HG03280 (cell line): Measurements from ENCODE around the gene CRMP1.

Experiments
- ATAC-seq: cut with Tn5 transposase; IDR thresholded peaks from one replicate; pipeline ENCODE4 v1.9.1; 2021; ENCODE audit warnings: mild to moderate bottlenecking, moderate library complexity; ENCODE audit not compliant: unreplicated experiment

CRMP1 gene

DNA sequence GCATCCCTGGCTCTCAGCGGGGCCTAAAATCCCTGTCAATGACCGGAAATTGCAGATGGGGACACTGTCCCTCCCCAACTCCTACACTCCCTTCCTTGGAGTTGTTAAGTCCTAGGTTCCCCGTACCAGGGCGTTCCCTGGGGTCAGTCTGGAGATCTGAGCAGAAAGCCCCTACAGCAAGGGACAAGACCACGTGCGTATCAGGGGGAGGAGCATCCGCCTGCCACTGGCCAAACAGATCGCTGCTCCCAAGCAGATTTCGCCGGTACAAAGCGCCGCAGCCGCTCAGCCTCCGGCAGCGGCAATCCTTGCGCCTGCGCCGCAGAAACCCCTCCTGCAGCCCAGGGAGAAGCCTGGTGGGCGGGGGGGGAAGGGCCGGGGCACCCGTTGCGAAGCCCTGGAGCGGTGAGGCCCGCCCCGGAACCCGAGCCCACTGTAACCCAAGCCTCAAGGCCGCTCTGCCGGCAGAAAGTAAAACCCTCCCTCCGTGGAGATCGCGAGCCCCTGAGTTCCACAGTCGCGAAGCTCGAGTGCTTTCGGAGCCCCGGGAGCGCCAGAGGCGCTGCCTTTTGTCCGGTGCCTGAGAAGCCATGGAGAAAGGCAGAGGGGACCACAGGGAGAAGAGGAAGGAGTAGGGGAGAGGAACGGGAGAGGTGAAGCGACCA is 2.7 kb downstream of the CRMP1 start:
- ATAC-seq: no peak

DNA sequence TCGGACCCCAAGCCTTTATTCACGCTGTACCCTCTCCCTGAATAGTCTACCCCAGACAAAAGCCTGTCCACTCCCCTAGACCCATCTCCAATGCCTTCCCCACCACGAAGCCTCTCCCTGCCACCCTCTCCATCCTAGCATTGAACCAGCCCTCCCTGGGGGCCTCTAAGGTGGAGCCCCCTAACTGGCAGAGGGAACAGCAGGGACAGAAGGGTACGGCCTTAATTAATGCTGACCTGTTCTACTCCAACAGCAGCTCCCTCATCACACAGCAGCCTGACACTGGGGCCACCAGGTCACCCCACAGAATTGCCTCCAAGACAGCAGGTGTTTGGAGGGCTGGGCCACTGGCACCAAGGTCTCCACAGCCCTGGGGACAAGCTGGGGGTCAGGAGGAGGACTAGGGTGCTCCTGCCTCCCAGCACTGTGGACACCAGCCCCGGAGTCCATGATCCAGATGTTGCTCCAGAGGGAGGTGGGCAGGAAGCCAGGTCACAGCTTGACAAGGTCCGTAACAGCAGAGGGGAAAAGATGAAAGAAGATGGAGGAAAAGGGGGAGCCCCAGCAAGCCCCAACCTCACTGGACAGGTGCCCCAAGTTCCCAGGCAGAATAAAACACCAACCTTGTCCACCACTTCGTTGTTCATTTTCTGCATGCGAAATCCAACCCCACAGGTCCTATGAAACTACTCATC is 3.7 kb downstream of the CRMP1 start:
- ATAC-seq: no peak

DNA sequence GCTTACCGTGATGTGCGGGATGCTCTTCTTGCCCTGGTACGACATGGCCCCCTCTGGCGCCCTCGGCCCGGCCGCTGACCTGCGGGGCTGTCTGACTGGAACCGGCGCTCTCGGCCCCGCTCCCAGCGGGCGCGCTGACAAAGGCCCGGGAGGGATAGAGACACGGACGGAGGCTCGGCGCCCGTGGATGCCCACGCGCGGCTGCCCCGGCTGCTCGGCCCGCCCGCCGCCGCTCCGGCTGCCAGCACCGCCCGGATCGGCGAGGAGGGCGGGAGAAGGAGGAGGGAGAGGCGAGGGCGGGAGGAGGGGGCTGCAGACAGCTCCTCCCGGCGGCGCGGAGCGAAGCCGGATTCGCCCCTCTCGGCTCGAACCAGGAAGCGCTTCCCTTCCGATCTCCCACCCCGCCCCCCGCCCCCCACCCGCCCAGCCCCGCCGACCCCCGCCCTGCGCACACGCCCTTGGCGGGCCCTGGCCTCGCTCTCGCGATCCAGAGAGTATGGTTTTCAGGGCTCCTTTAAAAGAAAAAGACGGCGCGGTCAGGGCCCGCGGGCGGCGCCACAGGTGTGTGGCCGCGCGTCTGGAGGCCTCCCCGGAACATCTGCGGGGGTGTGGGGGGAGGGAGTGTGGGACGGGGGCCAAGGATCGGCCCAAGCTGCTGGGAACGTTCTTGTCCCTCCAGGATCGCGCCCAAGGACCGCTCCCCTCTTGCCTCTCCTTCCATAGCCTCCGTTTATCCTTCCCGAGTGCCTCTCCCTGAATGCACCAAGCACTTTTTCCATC is 4.5 kb downstream of the CRMP1 start:
- ATAC-seq: no peak

DNA sequence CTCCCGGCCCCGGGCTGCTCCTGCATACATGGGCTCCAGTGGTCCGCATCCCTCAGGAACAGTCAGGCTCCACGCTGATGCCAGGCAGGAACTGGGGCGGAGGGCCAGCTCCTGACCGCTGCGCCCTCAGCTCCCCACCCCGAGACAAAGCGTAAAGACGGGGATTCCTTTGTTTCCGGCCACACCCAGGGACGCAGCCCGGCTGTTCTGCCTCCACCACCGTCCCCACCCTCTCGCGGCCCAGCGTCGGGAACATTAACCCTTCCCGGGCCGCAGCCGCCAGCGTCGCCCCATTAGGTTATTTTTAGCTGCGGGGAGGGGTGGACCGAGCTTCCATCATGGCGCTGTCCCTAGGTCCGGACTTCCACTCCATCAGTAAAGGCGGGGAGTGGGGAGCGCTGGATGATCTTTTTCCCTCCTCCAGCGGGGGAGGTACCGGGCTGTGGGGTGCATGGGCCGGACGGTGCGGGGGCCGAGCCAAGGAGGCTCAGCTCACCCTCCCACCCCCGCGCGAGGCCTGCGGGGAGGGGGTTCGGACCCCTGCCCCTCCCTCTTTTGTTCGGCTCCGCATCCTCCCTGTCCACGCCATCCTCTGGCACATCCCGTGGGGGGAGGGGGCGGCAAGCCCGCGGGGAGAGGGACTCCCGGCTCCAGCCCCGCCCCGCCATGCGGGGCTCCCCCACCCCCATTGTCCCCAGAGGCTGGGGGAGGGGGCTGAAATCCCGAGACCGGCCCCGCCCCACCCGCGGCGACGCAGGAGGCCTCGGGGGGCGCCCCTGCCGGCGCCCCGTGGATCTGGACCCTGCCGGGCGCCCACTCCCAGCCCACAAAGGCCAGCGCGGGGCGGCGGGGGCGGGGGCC is 5.3 kb downstream of the CRMP1 start:
- no peak for ATAC-seq

DNA sequence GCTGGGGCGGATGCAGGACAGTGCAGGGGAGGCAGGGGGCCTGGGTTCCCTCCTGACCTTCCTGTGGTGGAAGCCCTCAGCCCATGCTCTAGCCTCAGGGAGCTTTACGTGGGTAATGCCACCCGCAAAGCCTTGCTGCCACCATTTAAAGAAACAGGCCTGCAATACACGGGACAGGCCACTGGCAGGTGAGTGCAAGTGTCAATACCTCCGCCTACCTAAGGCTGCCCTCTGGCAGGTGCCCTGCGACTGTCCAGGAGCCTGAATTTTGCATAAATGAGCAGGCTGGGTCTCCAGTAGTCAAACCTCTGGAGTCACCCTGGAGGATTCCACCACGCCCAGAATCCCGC is 5.9 kb downstream of the CRMP1 start:
- no peak for ATAC-seq

DNA sequence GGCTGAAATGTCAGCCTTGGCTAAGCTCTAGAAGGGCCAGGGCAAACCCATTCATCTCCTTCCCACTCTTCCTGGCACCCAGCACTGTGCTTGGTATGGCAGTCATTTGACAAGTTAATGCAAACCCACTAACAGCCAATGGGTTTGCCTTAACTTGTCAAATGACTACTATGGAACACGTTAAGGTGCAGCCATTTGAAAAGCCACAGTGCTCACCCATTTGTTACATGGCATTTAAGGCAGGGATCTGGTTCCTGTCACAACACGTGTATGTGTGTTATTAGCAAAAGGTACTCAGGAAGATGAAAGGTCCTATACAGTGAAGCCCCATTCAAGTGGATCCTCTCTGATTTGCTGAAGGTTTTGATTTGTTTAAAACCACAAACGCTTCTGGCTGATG is 7.2 kb downstream of the CRMP1 start:
- no peak for ATAC-seq

DNA sequence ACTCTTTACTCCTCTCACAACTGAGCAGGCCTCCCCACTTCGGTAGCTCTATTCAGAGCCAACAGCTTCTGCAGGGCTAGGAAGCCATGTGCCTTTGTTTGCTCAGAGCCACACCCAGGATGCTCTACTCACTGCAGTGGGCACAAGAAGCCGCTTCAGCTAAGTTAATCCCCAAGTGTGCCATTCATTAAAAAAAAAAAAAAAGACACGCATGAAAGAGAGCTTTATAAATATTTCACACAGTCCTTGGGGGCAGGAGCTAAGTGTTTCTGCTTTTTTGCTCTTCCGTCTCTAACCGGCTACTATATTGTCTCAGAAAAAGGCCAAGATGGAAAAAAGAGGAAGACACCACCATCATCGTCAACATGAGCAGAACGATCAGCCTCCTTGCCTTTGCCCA is 8.1 kb downstream of the CRMP1 start:
- ATAC-seq: no peak

DNA sequence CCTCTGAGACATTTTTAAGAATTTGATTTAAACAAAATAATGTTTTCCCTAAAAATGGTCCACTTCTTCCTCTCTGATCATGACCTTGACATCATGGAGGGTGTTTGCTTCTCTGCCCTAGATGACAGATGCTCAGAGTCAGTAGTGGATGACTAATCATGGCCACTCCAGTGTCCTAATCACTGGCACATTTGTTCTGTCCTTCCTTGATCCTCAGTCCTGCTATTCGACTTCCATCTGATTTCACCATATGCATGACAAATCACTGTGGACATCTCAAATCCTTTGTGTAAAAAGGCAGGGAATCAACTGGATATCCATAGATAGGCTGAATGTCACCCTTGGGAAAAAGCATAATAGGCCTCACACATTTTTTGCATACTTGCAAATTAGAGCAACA is 9.0 kb downstream of the CRMP1 start:
- ATAC-seq: no peak

DNA sequence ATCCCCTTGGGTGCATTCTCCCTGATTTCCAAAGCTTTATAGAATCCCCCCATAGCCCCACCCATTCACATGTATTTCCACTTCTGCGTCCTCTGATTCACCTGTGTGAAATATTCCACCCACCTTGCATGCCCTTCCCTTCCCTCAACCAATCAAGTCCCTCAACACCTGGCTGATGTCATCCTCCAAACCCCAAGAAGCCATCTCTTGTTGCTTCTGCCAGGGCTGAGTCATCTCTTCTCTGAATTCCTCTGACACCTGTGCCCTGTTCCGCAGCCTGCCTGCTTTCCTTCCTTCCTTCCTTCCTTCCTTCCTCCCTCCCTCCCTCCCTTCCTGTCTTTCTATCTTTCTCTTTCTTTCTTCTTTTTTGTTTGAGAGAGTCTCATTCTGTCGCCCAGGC is 9.9 kb downstream of the CRMP1 start:
- ATAC-seq: no peak

DNA sequence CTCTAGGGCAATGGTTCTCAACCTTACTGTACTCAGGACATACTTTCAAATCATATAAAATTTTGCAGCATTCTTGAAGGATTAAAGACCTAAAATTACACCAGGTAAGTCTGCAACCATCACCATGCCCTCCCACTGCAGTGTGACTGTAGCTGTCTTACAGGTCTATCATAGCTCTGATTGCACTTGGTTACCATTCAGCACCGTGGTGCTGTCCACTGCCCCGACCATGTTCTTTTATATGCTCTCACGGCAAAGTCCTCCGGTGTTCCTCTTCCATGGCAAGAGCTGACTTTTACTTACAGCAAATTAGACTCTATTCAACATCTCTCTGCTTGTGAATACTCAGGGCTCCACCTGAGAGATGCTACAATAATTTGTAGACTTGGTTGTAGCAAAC is 11.5 kb downstream of the CRMP1 start:
- ATAC-seq: no peak

DNA sequence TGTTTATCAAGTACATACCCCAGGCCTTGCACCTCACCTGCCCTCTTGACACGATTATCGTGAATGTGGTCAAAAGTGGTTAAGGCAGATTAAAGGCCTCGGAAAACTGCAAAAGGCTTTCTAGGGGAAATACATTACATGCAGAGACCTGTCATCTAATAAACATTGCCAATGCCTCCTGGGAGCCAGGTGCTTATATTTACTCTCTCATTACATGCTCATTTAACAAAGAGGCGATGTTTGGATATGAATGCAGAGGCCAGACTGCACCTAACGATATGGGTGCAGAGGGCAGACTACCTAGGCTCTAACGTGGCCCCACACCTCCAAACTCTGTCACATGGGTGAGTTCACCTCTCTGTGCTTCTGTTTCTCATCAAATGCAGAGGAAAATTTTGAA is 14.5 kb downstream of the CRMP1 start:
- no peak for ATAC-seq

DNA sequence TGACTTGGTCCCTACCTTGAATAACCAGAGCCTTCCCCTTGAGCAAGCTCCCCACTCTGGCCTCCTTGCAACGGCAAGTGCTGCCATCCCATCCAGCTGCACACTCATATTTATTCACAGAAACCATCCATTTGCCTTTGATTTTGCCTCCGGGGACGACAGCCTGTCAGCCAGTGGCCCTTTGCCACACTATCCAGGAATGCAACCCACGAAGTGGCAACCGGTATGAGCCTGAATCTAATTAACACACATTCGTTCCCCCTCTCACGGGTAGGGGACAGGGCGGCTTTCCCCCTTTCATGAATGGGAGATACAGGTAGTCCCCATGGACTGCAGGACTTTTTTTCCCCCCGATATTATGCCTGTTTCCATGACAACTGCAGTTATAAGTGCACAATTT is 15.5 kb downstream of the CRMP1 start:
- ATAC-seq: no peak

DNA sequence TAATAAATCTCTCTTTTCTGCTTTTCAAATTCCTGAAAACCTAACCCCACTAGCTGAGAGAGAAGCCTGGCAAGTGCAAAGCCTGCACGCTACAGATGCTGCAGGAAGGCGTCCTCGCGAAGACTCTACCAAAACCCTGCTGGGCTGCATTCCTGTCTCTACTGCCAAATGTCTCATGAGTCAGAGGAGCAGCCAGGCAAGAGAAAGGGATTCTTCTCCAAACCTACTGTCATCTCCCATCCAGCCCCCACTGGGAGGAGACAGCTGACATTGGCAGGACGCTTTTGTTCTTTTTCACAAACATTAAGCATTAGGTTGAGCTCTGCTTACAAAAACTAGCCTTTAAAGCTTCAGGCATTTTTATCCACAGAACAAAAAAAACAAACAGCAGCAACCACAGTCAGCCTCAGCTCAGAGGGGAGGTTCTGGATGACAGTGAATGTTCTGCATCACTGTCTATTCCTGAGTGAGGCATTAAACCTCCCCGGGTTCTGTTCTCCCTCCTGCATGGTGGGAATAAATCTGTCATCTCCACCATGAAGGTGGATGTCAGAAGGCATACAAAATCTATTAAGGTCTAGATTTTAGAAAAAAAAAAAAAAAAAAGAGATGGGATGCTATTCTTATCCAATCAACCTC is 18.0 kb downstream of the CRMP1 start:
- no peak for ATAC-seq

DNA sequence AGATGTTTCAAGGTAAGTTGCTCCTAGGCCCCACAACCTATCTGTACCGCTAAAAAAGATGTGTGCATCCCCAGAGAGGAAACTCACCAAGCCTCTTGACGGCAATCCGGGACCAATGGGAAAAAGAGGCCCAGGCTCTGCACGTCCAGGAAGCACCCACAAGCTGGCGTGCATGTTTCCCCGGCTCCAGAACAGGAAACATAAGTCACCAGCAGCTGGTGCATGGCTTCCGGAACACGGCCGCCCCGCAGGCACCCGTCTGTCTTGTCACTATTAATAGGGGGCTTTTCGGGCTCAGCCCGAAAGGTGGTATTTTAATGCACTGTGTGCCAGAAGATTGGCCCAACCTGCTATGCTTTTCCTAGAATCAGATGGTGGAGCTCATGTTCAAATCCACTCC is 22.2 kb downstream of the CRMP1 start:
- ATAC-seq: no peak

DNA sequence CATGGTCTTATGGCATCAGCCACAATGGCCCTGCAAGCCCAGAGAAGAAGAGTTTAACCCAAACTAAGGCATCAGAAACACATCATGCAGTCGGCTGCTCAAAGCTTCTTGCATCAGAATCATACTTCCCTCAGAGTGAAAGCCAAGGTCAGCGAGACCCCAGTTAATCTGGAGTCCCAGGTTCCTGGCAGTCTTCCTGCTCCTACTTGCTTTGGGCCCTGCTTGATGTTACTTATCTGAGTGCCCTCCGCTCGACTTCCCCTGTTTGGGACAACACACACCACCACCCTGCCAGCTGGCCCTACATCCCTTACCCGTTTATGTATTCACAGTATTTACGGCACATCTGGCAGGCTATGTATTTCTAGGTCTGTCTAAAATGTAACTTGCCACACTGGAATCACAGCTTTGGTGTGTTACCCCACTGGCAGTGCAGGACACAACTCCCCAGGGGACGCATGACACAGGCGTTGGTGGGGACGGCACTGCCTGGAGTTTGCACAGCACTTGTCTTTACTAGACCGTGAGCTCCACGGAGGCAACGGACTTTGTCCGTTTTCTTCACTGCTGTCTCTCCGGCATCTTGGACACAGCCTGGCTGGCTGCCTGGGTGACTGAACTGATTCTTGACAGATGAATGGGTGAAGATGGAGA is 22.8 kb downstream of the CRMP1 start:
- no peak for ATAC-seq

DNA sequence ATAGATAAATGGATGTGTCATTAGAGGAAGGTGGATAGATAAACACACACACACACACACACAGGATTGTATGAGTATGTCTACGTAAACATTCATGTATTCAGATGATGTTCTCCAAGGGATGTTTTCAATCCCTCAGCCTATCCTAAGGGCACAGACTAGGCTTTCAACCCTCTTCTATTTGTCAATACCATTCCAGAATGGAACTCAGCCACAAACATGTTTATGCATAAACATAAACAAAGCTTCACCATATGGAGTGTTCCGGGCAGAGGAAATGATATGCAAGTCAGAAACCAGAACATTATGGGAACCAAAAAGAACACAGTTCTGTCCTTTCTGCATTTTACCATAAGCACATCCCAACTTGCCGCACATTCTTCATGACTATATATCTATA is 25.0 kb downstream of the CRMP1 start:
- ATAC-seq: no peak

DNA sequence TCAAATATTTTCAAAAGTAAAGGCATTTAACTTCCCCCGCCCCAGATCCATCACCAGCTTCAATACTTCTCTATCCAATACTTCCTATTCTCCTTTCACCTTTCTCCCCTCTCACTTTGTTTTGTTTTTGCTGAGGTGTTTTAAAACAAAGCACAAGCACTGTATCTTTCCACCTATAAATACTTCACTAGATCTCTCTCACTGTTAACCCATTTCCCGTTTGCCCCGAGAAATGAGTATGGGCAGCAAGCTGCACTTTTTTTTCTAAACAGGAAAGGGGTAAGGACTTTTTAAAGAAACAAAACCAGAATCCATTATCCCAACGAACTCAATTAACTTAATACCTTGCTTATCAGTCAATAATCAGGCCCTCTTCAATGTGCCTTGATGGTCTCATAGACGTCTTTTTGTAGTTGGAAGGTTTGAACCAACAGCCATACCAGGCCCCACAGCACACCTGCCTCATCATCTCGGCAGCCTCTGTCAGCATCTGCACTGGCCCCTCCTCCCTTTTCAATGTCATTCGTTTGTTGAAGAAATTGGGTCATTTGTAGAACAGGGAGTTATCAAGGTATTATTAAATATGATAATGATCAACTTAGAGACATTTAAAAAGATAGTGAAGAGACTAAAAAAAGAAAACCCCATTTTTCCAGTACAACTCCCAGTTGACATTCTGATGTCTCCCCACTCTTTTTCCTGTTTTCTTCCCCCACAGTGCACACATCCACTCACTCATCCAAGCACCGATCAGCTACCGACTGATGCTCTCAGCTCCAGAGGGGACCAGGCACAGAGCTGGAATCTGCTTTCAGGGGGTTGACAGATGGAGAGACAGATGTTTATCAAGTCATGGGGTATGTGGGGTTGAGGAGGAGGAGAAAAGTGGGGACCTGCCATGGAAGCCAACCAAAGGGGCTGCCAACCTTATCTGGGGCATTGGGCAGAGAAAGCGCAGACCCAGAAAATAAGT is 25.8 kb downstream of the CRMP1 start:
- ATAC-seq: no peak

DNA sequence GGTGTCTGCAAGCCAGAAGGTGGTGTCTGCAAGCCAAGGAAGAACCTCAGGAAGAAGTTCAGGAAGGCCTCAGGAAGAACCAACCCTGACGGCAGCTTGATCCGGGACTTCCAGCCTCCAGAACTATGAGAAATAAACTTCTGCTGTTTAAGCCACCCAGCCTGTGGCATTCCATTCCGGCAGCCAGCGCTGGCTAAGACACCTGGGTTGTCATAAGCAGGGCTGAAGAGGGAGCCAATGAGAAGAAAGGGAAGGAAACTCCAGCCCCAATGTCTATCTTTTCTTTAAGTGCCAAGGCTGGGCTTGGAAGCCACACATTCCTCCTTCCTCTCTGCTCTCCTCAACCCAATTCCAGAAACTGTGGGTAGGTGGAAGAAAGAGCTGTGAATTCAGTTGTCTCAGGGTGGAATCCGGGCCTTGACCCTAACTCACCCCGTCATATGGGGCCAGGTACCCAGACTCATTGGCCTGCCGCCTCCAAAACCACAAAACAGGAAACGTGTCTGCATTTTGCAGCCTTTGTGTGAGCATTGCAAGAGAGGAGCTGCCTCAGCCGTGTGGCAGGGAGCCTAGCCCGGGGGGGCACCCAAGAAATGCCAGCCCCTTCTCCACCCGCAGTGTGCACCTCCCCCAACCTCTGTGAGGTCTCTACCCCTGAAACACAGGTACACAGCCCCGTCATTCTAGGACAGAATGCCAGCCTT is 26.8 kb downstream of the CRMP1 start:
- ATAC-seq: no peak
